Cardiac septum (tissue), 1 donor: ENCODE results near the gene BPIFB2. TPM values are rescaled to one million over a fixed set of nuclear protein-coding genes. Genes with fewer than 3 reads are reported as not detected.

ENCODE experiments used
- DNase-seq: peaks from one replicate; pipeline ENCODE4 v3.0.0-alpha.2; 2020; ENCODE audit warnings: low spot score
- intact Hi-C: fragments of 100-400 bp; cut with DNase I; formaldehyde crosslinking; loops from one replicate; pipeline ENCODE4 v1.14.0; 2022
- total RNA-seq: library from RNA; stranded (reverse); fragmentation: NEBNext Ultra II Directional; extraction: Animal tissue kit (Norgen Biotek cat#: 25700); gene quantifications from one replicate; pipeline ENCODE4 v1.2.1, GENCODE V29; 2021
- donor health status: DM: no; HTN: no; CAD: no.

Gene BPIFB2
- total RNA-seq, 1 donor from 2014 or later: not detected

DNA sequence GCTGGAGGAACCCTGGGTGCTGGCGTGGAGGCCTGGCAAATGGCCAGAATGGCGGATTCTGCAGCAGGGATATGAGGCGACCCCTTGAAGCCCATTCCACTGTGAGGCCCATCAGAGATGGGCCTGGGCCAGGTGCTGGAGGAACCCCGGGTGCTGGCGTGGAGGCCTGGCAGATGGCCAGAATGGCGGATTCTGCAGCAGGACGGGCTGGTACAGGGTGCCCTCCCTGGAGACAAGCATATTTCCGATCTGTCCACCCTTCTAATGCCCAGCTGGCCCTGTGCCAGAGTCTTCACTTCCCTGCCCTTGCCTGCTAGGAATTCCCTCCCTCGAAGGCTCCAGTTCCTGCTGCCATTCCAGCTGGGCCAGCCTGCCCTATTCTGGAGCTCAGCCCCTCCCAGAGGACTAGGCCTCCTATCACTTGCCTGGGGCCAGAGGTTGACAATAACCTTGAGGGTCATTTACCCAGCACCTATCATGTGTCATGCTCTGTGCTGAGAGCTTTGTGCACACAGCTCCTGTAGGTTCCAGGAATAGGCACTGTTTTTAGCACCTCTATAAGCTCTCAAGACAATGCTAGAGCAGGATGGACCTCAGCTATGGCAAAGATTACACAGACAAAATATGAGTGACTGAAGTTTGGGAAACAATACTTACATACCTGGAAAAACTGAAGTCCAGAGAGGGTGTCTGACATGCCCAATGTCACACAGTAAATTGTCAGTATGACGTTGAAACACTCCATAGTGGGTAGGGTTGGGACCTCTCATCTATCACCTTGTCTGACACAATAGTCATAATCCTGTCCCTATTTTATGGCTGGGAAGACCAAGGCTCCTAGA is 24.7 kb upstream of the BPIFB2 start:
- intact Hi-C loops: no loop called here
- no peak for DNase-seq

DNA sequence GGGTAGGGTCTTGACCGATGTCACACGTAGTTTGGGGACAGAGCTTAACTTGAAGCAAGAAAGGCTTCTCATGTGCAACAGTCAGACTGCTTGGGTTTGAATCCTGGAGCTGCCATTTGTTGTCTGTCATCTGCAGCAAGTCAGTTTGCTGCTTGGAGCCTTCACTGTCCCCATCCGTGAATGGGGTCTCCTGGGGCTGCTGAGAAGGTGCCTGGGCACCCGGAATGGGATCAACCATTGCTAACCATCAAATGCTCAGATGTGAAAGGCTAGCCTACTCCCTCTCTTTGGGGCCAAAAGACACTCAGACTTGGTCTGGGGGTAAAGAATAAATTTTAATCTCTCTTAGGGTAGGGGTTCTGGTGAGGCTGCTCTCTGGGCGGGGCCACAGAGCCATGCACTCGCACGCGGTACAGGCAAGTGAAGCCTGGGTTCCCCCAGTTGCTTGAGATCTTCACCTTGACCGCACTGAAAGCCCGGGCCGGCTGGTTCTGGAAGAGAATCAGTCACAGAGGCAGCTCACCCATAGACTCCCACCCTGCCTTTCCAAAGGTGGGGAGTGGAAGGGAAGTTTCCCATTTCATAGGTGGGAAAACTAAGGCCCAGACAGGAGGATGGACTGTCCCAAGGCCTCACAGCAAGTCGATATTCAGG is 23.9 kb upstream of the BPIFB2 start:
- intact Hi-C loops: no loop called here
- DNase-seq: no peak

DNA sequence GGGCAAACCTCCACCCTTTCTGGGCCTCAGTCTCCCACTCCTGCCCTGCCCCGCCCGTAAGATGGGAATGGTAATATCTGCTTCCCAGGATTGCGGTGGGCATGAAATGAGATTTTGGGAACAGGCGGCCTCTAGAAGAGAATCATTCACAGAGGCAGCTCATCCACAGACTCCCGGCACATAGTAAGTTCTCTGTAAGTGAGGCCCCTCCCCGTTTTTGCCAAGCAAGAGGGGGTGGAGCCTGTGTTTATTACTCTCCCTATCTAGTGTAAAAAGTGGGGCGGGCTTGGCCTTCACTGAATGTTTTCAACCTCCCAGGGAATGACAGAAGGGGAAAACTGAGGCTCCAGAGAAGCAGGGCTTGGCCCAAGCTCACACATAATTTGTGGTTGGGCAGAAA is 23.3 kb upstream of the BPIFB2 start:
- intact Hi-C loops: no loop called here
- DNase-seq: no peak

DNA sequence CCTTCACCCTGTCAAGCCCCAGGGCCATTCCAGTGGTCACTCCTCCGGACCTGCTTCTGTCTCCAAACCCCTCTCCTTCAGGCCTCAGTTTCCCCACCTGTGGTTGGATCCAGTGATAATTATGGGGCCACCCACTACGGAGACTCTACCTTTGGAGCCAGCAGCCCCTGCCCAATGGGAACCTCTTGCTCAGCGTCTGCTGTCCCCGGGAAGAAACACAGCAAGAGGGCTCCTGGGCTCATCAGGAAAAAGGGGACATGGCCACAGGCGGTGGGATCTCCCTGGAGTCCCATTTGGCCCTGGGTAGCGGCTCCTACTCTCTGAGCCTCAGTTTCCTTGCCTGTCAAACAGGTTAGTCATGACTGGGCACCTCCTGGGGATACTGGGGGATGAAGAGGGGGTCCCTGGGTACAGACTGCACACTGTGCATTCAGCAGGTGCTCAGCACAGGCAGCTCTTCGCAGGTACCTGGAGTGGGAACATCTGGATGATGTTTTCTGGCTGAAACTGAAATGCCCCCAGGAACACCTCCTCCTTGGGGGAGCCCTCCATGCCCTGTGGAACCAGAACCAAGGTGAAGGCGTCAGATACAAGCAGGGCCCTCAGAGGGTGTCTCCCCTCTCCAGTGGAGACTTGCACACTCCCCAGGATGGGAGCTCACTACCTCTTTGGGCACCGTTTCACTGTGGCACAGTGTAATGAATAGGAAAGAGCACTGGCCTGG is 22.7 kb upstream of the BPIFB2 start:
- intact Hi-C loops: no loop called here
- DNase-seq: no peak

DNA sequence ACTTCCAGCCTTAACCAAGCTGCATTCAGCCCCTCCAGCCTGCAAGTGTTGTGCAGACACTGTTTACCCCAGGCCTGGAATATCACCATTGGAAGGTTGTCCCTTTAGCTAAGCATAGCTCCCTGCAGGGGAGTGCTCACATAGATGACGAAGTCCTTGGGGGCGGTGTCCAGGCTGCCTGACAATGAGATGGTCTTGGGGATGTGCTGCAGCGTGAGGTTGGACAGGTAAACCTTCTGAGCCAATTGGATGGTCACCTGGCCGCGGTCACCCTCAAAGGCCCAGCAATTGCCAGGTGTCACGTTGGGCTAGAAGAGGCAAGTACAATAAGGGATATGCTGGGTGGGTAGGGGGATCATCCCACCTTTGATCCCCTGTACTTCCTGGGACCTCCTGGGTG is 21.9 kb upstream of the BPIFB2 start:
- intact Hi-C loops: no loop called here
- no peak for DNase-seq

DNA sequence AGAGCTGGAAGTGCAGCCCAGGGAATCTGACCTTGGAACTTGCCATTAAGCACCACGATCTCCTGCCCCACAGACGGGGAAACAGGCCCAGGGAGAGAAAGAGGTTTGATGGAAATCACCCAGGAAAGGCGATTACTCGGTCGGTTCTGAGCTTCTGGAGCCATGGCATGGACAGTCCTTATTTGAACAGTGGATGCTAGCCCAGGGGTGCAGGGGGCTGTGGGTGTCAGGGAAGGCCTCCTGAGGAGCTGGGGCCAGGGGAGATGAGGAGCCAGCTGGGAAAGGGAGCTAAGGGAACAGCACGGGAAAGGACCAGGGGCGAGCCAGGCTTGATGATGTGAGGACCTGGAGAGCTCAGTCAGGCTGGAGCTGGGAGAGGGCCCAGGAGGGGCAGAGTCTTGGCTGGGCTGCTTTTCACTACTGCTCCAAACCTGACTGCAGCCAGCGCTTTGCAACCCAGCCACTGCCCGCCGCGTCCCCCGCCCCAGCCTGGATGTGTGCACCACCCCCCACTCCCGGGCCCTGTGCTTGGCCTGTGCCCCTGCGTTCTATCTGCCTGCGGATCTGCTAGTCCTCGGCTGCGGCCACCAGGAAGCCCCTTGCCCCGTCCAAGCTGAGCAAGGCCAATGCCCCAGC is 21.1 kb upstream of the BPIFB2 start:
- intact Hi-C loops: no loop called here
- DNase-seq: no peak

DNA sequence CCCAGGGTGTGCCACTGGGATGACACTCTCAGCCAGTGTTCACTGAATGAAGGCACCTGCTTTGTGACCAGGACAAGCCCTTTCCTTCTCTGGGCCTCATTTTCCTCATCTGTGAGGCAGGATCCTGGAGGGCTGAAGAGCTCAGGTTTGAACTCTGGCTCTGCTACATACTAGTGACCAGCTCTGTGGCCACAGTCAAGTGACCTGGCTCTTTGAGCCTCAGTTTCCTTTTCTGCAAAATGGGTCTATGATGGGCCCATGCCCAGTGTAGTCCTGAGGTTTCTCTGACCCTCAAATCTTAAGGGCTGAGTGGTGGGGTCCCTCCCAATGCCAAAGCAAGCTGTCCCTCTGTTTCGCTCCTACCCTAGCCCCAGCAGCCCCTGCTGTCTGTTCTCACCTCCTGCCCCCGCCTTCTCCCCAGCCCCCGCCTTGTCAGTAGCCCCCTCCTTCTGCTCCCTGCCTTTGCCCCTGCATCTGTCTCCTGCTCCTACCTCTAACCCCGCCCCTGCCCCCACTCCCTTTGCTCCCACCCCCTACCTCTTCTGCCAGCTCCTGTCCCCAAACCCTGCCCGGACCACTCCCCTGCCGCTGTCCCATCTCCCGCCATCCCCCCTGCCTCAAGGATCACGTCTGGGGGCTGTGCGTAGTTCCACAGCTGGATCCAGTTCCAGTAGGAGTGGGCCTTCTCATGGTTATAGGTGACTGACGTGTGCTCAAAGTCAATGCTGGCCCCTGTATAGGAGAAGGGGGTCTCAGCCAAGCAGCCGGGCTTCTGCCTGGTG is 20.3 kb upstream of the BPIFB2 start:
- intact Hi-C loops: no loop called here

DNA sequence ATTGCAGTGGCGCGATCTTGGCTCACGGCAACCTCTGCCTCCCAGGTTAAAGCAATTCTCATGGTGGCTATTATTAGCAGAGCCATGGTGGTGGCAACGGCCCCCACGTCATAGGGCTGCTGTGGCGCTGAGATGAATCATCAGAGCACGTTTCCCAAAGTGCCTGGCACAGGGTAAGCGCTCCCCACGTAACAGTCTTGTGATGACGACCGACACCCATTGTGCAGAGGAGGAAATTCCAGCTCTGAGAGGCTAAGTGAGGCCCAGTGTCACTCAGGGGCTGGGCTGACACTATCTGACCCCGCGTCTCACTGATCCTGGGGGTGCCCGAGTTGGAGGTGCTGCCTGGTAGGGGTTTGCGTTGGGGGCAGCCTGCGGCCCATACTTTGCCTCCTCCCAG is 19.5 kb upstream of the BPIFB2 start:
- intact Hi-C loops: no loop called here
- no peak for DNase-seq

More for the DNA sequence above, 20.3 kb upstream of the BPIFB2 start:
- no peak for DNase-seq

DNA sequence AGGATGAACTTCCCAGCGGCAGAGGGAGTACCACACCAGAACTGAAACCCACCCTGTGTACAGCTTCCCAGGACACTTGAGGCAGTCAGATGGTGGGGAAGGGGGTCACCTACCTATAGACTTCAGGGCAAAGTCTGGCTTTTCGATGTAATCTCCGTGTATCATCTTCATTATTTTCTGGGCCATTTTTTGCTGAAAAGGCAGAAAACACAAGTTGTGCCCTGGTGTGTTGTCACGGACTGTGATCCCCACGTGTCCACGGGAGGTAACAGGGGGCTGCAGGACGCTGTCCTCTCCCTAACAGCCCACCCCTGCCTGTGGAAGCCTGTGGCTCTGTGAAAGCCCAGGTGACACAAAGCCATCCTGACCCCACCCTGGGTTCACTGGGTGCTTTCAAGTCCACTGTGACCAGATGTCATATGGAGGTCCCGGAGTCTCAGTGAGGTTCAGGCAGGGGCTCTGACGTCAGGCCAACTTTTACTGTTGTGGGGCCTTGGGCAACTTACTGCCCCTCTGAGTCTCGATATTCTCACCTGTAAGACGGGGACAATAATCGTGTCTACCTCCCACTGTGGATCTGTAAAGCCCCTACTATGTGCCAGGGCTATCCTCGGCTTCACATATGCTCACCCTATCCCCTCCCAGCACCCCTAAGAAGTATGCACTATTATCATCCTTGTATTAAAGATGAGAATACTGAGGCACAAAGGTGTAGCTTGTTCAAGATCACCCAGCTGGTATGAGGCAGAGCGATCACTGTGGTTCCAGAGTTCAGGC is 17.8 kb upstream of the BPIFB2 start:
- no peak for DNase-seq
- intact Hi-C loops: no loop called here

DNA sequence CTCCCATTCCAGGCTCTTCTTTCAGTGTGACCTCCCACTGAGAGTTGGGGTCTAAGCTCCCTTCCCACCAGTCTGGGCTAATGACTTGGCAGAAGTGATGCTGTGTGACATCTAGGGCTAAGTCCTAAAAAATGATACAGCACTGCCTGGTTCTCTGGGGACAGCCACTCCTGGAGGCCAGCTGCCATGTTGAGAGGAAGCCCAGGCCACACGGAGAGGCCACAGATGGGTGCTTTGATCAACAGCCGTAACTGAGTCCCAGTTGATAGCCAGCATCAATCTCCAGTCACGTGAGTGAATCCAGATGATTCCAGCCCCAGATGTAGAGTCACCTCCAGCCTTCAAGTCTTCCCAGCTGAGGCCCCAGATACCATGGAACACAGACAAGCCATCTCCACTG is 17.1 kb upstream of the BPIFB2 start:
- intact Hi-C loops: no loop called here
- no peak for DNase-seq

DNA sequence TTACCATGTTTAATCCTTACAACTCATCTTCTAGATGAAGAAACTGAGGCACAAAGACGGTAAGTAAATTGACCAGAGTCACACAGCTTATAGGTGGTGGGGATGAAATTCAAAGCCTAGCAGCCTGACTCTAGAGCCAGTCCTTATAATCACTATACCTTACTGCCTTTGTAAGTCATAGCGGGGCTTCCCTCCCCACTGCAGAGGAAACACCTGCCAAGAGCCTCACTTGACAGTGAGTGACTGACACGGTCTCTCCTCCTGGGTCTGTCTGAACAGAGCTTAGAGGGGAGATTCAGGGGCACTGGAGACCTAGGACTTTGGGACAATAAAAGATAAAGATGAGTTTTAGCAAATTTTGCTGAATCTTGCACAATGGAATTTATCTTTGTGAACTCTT is 16.1 kb upstream of the BPIFB2 start:
- intact Hi-C loops: no loop called here
- DNase-seq: no peak

DNA sequence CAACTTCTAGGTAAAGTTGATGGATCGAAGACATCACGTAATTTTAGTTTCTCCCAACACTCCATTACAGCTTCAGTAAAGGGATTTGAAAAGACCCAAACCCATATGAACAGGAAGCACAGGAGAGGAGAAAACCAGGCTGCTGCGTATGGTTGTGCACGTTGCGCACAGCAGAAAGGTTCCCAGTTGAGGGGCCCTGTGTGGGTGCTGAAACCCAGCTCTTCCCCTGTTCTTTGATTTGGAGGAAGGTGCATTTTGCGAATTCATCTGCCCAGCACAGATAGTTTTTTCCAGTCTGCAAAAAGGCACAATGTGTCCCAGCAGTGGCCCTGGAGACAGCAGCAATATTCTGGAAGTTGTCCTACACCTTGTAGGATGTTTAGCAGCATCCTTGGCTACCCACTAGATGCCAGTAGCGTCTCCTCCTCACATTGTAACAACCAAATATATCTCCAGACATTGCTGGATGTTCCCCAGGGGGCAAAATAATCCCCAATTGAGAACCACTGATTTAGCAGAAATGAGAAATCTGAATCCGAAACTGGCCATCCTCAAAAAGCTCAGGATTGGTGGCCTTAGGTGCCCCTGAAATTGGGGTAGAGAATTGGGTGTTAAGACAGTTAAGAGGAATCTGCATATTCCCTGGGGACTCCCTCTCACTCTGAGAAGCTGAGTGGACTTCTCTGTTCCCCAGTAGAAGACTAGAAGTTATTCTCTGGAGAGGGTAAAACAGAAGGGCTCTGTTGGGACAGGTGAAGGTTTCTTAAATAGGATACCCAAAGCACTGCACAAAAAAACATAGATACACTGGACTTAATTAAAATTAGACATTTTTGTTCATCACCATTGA is 15.5 kb upstream of the BPIFB2 start:
- intact Hi-C loops: no loop called here
- no peak for DNase-seq

DNA sequence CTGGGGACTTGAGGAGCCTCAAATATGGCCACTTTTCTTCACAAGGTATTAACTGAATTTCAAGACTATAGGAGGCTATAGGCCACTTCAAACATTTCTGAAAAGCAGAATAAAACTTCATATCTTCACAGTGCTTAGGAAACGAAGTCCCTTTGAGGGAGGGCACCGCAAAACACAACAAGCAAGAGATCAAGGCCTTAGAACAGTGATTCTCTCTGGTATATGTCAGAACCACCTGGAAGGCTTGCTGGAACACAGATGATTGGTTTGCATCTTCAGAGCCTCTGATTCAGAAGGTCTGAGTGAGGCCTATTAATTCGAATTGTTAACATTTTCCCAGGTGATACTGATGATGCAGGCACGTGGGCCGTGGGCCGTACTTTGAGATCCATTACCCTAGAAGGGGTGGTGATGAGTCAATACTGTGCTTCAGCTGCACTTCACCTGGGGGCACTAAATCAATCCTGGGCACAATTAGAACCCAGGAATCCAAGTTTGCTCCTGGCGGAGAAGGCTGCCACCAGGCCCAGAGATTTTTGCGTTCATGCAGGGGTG is 13.9 kb upstream of the BPIFB2 start:
- DNase-seq: no peak

DNA sequence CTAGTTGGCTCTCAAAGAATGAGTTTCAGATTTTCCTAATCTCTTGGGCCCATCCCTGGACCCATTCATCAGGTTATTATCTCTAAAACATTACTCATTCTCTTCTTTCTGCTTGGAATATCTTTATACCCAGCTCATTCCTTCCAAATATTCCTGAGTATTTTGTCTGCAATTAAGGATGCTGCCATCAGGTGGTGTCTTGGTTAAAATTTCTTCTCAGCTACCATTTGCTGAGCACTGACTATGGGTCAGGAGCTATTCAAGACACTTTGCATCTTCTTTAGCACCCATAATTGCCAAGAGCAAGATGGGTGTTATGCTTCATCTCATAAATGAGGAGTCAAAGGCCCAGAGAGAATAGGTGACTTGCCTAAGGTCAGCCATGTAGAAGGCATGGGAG is 11.7 kb upstream of the BPIFB2 start:
- DNase-seq: no peak
- intact Hi-C loops: no loop called here

More for the DNA sequence above, 13.9 kb upstream of the BPIFB2 start:
- intact Hi-C loops: no loop called here

DNA sequence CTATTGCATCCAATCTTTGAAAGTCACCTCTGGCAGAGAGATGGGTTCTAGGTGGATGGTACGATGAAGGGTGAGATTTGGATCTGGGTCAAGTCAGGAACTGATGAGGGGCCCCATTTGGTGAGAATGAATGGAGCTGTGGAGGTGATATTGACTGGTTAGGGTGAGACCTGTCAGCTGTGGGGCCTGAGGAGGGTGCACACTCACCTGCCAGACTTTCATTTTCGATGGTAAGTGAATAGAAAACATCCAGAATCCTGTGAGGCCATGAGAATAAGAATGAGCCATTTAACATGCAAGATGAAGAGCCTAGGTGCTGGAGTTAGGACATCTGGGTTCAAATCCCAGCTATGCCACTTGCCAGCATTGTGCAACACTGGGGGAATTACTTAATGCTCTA is 10.1 kb upstream of the BPIFB2 start:
- intact Hi-C loops: no loop called here
- no peak for DNase-seq

DNA sequence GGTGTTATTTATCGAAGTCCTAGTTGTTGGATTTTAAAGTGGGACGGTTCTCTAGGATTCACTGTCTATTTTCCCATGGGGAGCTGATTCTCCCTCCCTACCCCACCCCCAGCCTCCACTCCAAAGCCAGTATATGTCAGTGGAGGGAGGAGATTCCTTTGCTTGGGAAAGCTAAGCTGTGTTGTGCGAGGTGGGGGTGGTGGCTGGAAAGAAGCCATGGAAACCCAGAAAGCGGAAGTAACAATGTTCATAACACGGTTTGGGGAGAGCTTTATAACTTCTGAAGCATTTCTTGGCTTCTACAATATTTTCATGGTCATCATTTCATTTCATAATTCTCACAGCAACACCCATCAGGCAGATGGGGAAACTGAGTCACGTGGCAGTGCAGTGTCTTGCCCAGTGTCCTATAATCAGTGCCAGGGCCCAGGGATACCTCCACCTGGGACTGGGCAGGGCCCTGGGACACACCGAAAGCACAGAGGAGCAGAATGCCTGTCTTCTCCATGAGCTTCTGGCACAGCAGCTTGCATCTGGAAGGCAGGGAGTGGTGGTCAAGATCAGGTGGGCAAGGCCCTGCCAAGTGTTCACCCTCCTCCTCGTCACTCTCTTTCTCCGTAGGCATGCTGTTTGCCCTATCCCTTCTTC is 7.8 kb upstream of the BPIFB2 start:
- intact Hi-C loops: loop anchor here (10.0 kb wide), 1 partner anchor 95 kb away; no protein-coding TSS in a partner anchor
- DNase-seq: no peak
